PFSK-1 (cell line): ENCODE measurements around the gene PPP1R1B.

Source experiments
- FOXP2 ChIP-seq: optimal IDR thresholded peaks from 2 replicates; pipeline ENCODE3; 2011; ENCODE audit warnings: borderline replicate concordance, control low read depth, inconsistent platforms; ENCODE audit not compliant: insufficient read depth; ENCODE audit errors: extremely low read length, extremely low read depth
- POLR2AphosphoS5 ChIP-seq: IDR thresholded peaks from 2 replicates; pipeline ENCODE4 v1.6.1; 2012; ENCODE audit warnings: low read depth, mild to moderate bottlenecking, control low read depth, low read length, moderate library complexity
- REST ChIP-seq, 2 experiments: IDR thresholded peaks; 2 replicates each; pipeline versions ENCODE4 v1.6.1 to v1.8.0; 2011 to 2012; ENCODE audit warnings: low read depth in 2 of 2, low read length in 2 of 2, control low read depth in 1 of 2, inconsistent platforms in 1 of 2, mild to moderate bottlenecking in 1 of 2, moderate library complexity in 1 of 2; ENCODE audit not compliant: insufficient read depth in 1 of 2
- SIN3A ChIP-seq: IDR thresholded peaks from 2 replicates; pipeline ENCODE4 v1.6.1; 2012; ENCODE audit warnings: mild to moderate bottlenecking, low read length, moderate library complexity, borderline replicate concordance; ENCODE audit not compliant: insufficient read depth
- TAF1 ChIP-seq: IDR thresholded peaks from 2 replicates; pipeline ENCODE4 v1.6.1; 2012; ENCODE audit warnings: low read length, control low read depth, borderline replicate concordance; ENCODE audit not compliant: insufficient read depth

The PPP1R1B gene

DNA sequence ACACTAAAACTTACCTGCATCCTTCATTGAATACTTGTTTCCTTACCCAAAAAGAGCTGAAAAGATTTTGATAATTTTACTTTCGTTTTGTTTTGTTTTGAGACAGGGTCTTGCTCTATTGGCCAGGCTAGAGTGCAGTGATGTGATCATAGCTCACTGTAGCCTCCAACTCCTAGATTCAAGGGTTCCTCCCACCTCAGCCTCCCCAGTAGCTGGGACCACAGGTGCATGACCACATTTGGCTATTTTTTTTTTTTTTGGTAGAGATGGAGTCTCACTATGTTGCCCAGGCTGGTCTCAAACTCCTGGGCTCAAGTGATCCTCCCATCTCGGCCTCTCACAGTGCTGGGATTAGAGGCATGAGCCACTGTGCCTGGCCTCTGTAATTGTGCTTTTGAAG is 28.4 kb downstream of the PPP1R1B start:
- TF ChIP-seq SIN3A (no peak), REST (IDR thresholded peaks at IDR 0.05; ENCODE audit: insufficient read depth in 1 of 2, low read depth in 2 of 2, low read length in 2 of 2) (no peak), TAF1 (no peak), FOXP2 (no peak), POLR2AphosphoS5 (no peak)

- no peak for TF ChIP-seq TAF1
- no peak for TF ChIP-seq REST (IDR thresholded peaks at IDR 0.05; ENCODE audit: insufficient read depth in 1 of 2, low read depth in 2 of 2, low read length in 2 of 2)
- no peak for TF ChIP-seq POLR2AphosphoS5
- TF ChIP-seq FOXP2 = no peak
- TF ChIP-seq SIN3A = no peak
These were observed 31.6 kb downstream of the PPP1R1B start for GRCh38 chr17:39658346-39658745.

GRCh38 chr17:39658760-39659159 is 32.0 kb downstream of the PPP1R1B start:
- no peak for TF ChIP-seq POLR2AphosphoS5
- TF ChIP-seq REST (IDR thresholded peaks at IDR 0.05; ENCODE audit: insufficient read depth in 1 of 2, low read depth in 2 of 2, low read length in 2 of 2) = no peak
- no peak for TF ChIP-seq TAF1
- no peak for TF ChIP-seq SIN3A
- TF ChIP-seq FOXP2 = no peak

- no peak for TF ChIP-seq TAF1
- TF ChIP-seq SIN3A = no peak
- TF ChIP-seq REST (IDR thresholded peaks at IDR 0.05; ENCODE audit: insufficient read depth in 1 of 2, low read depth in 2 of 2, low read length in 2 of 2) = no peak
- TF ChIP-seq FOXP2 = no peak
- no peak for TF ChIP-seq POLR2AphosphoS5
These were observed 32.7 kb downstream of the PPP1R1B start for GRCh38 chr17:39659279-39660010.

DNA sequence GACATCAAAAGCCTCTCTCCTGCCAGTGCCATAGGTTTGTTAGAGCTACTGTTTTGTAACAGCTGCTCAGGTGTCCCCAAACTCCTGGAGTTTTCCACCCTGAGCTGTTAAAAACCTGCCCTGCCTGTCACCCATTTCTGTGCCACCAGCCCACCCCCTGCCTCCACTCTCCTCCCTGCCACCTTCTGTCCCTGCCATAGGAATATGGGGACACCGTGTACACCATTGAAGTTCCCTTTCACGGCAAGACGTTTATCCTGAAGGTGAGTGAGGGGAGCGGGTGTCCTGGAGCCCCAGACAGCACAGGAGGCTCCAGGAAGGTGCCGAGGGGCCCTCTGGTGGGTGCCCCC is 33.2 kb downstream of the PPP1R1B start:
- no peak for TF ChIP-seq FOXP2
- TF ChIP-seq SIN3A = no peak
- no peak for TF ChIP-seq POLR2AphosphoS5
- no peak for TF ChIP-seq TAF1
- TF ChIP-seq REST (IDR thresholded peaks at IDR 0.05; ENCODE audit: insufficient read depth in 1 of 2, low read depth in 2 of 2, low read length in 2 of 2) = no peak
